SK-N-SH (cell line): ENCODE measurements around the gene NUP210L. TPM values are rescaled to one million over a fixed set of nuclear protein-coding genes. Genes with fewer than 3 reads are reported as not detected.

ENCODE experiments used
- CTCF ChIA-PET: fragments of 300-600, 350-600 bp; formaldehyde crosslinking; extraction: SDS; loops from one replicate; lab custom pipeline; 2021; lab: Yijun Ruan, JAX
- POLR2A ChIA-PET: fragments of 350-600 bp; sonication (Branson Sonifier 250); formaldehyde crosslinking; extraction: SDS; loops from one replicate; lab custom pipeline; 2020; ENCODE audit warnings: antibody characterized with exemption, inconsistent platforms; lab: Yijun Ruan, JAX
- DNase-seq: peaks from one replicate; pipeline ENCODE4 v3.0.0; 2012
- H2AFZ ChIP-seq: fragments of 200-600 bp; sonication (generic); 2 replicates; pipeline ENCODE4 v1.8.1; 2016; ENCODE audit warnings: antibody characterized with exemption, mild to moderate bottlenecking, low read depth
- H3F3A ChIP-seq: fragments of 200-600 bp; sonication (generic); replicated peaks from 2 replicates; pipeline ENCODE3; 2016; ENCODE audit warnings: antibody characterized with exemption, mild to moderate bottlenecking; ENCODE audit not compliant: insufficient read depth
- H3K27ac ChIP-seq, 2 experiments: fragments of 200-500 bp in 1 of 2; fragments of 200-600 bp in 1 of 2; sonication (Bioruptor generic) in 1 of 2; sonication (generic), shearing (Covaris generic) in 1 of 2; 2 replicates each; pipeline versions ENCODE4 v1.5.1 to v1.6.1; 2014 to 2016; ENCODE audit warnings: low read depth in 2 of 2, inconsistent platforms in 1 of 2, low read length in 1 of 2, mild to moderate bottlenecking in 1 of 2, mixed read lengths in 1 of 2
- H3K27me3 ChIP-seq: fragments of 200-600 bp; sonication (generic), shearing (Covaris generic); 2 replicates; pipeline ENCODE4 v1.6.1; 2016; ENCODE audit warnings: mixed run types; ENCODE audit not compliant: insufficient read depth
- H3K36me3 ChIP-seq, 2 experiments: fragments of 200-500 bp in 1 of 2; fragments of 200-600 bp in 1 of 2; sonication (Bioruptor generic) in 1 of 2; sonication (generic) in 1 of 2; replicated peaks in 1 of 2; 2 replicates each; pipeline versions ENCODE3 to v1.5.1; 2014 to 2016; ENCODE audit warnings: low read length in 1 of 2, mild to moderate bottlenecking in 1 of 2; ENCODE audit not compliant: insufficient read depth in 2 of 2, control insufficient read depth in 1 of 2
- H3K4me1 ChIP-seq, 2 experiments: fragments of 200-500 bp in 1 of 2; fragments of 200-600 bp in 1 of 2; sonication (Bioruptor generic) in 1 of 2; sonication (generic), shearing (Covaris generic) in 1 of 2; 2 replicates each; pipeline versions ENCODE4 v1.5.1 to v1.6.1; 2014 to 2016; ENCODE audit warnings: low read depth in 1 of 2, low read length in 1 of 2, mixed run types in 1 of 2; ENCODE audit not compliant: insufficient read depth in 2 of 2, control insufficient read depth in 1 of 2
- H3K4me2 ChIP-seq: fragments of 200-600 bp; sonication (generic), shearing (Covaris generic); 2 replicates; pipeline ENCODE4 v1.6.1; 2017; ENCODE audit warnings: mixed run types
- H3K4me3 ChIP-seq, 2 experiments: fragments of 200-500 bp in 1 of 2; fragments of 200-600 bp in 1 of 2; sonication (Bioruptor generic) in 1 of 2; sonication (generic), shearing (Covaris generic) in 1 of 2; 2 replicates each; pipeline versions ENCODE4 v1.5.1 to v1.8.1; 2014 to 2016; ENCODE audit warnings: low read depth in 2 of 2, inconsistent platforms in 1 of 2, low read length in 1 of 2, mild to moderate bottlenecking in 1 of 2, mixed read lengths in 1 of 2, moderate library complexity in 1 of 2
- H3K79me2 ChIP-seq: fragments of 200-600 bp; sonication (generic); 2 replicates; pipeline ENCODE4 v1.8.1; 2017; ENCODE audit warnings: mild to moderate bottlenecking; ENCODE audit not compliant: insufficient read depth
- H3K9ac ChIP-seq: fragments of 200-600 bp; sonication (generic); 2 replicates; pipeline ENCODE4 v1.6.1; 2017; ENCODE audit warnings: mixed run types
- H3K9me2 ChIP-seq: fragments of 200-600 bp; sonication (generic); 2 replicates; pipeline ENCODE4 v1.6.1; 2017; ENCODE audit warnings: mixed run types
- H3K9me3 ChIP-seq: fragments of 200-600 bp; sonication (generic); 2 replicates; pipeline ENCODE4 v1.6.1; 2017; ENCODE audit warnings: mixed run types, mild to moderate bottlenecking, moderate library complexity
- H4K20me1 ChIP-seq: fragments of 200-600 bp; sonication (generic); 2 replicates; pipeline ENCODE4 v1.6.1; 2017; ENCODE audit warnings: mild to moderate bottlenecking, mixed run types; ENCODE audit not compliant: insufficient read depth
- CHD2 ChIP-seq: fragments of 150-350 bp; IDR thresholded peaks from 2 replicates; pipeline ENCODE4 v1.6.1; 2018; ENCODE audit warnings: low read length; ENCODE audit not compliant: partially characterized antibody
- CTCF ChIP-seq: fragments of 200-600 bp; sonication (generic); IDR thresholded peaks from 2 replicates; pipeline ENCODE4 v1.6.1; 2017; ENCODE audit warnings: antibody characterized with exemption, mild to moderate bottlenecking, moderate library complexity
- GATA2 ChIP-seq: sonication (generic); formaldehyde crosslinking; IDR thresholded peaks from 2 replicates; pipeline ENCODE4 v1.5.0; 2020; ENCODE audit warnings: mild to moderate bottlenecking, missing genetic modification reagents
- NFIC ChIP-seq: IDR thresholded peaks from 2 replicates; pipeline ENCODE4 v1.4.0; 2012; ENCODE audit warnings: borderline replicate concordance
- PBX3 ChIP-seq: IDR thresholded peaks from 2 replicates; pipeline ENCODE4; 2012
- POLR2AphosphoS5 ChIP-seq: IDR thresholded peaks from 2 replicates; pipeline ENCODE4 v1.6.1; 2012; ENCODE audit warnings: low read depth, low read length
- RAD21 ChIP-seq: IDR thresholded peaks from 2 replicates; pipeline ENCODE4 v1.6.1; 2012; ENCODE audit warnings: mild to moderate bottlenecking, low read length
- REST ChIP-seq: IDR thresholded peaks from 2 replicates; pipeline ENCODE4 v1.6.1; 2012; ENCODE audit warnings: mild to moderate bottlenecking, low read depth, low read length, moderate library complexity
- TAF1 ChIP-seq: IDR thresholded peaks from 2 replicates; pipeline ENCODE4 v1.6.1; 2012; ENCODE audit warnings: low read depth, mild to moderate bottlenecking, low read length, moderate library complexity, borderline replicate concordance
- USF1 ChIP-seq: IDR thresholded peaks from 2 replicates; pipeline ENCODE4 v1.4.0; 2012; ENCODE audit warnings: low read depth, borderline replicate concordance
- YY1 ChIP-seq: IDR thresholded peaks from 2 replicates; pipeline ENCODE4 v1.4.0; 2012; ENCODE audit warnings: low read depth, mild to moderate bottlenecking
- WGBS: methylation state at CpG from one replicate; pipeline ENCODE4 v1.1.6; 2017; ENCODE audit warnings: low lambda C conversion rate; 5-methylcytosine and 5-hydroxymethylcytosine counted together
- polyA plus RNA-seq, 3 experiments: library from polyadenylated mRNA; depleted of rRNA; stranded (reverse); fragments of >200 nt; gene quantifications; 2 replicates each; pipeline ENCODE4 v1.2.3, GENCODE V29; 2012

The NUP210L gene
- polyA plus RNA-seq, 1 of the 3 experiments (the other 2 are of a cell fraction), result not detected

- Histone ChIP-seq H3K27ac (no peak overlapping the region), H3K9ac (no peak overlapping the region), H3K9me2 (no peaks in the 10 kb centered on the region), H2AFZ (no peak overlapping the region), H3K27me3 (no peaks in the 10 kb centered on the region), H3K36me3 (no peaks in the 10 kb centered on the region), H3K4me2 (no peak overlapping the region), H3K79me2 (no peaks in the 10 kb centered on the region), H3K9me3 (no peaks in the 10 kb centered on the region), H3K4me1 (no peaks in the 10 kb centered on the region), H3F3A (no peaks in the 10 kb centered on the region), H4K20me1 (no peaks in the 10 kb centered on the region), H3K4me3 (no peak overlapping the region)
- TF ChIP-seq PBX3 (no peak), USF1 (no peak), REST (no peak), RAD21 (no peak)
- ChIA-PET POLR2A (no interaction called here), CTCF (no interaction called here)
- 15% methylated on average over 1 of the region's 1 CpG for WGBS
- no peak for DNase-seq
Observed at GRCh38 chr1:154012129-154012528, 142.7 kb downstream of the NUP210L start.

GRCh38 chr1:154006136-154006535, 148.7 kb downstream of the NUP210L start:
- no peak overlapping the region for H3K4me3 ChIP-seq
- DNase-seq, result no peak
- H3K27ac ChIP-seq, result no peak overlapping the region
- no peaks in the 10 kb centered on the region for H3K27me3 ChIP-seq
- peaks cover 4% of the 10 kb centered on the region for H3F3A ChIP-seq
- POLR2A ChIA-PET, result no interaction called here
- no peaks in the 10 kb centered on the region for H3K9me2 ChIP-seq
- no peaks in the 10 kb centered on the region for H3K79me2 ChIP-seq
- CTCF ChIA-PET, result no interaction called here
- H3K9ac ChIP-seq, result no peak overlapping the region
- H4K20me1 ChIP-seq, result no peaks in the 10 kb centered on the region
- TF ChIP-seq GATA2 (no peak), NFIC (no peak), PBX3 (no peak), YY1 (no peak), CTCF (no peak), TAF1 (no peak), CHD2 (no peak), POLR2AphosphoS5 (no peak)
- no peak overlapping the region for H3K4me2 ChIP-seq
- H2AFZ ChIP-seq, result no peak overlapping the region
- no peaks in the 10 kb centered on the region for H3K9me3 ChIP-seq
- 0 out of 4 replicates have a peak, but pooled peaks cover 0 to 6% of the 10 kb centered on the region in 2 experiments for H3K4me1 ChIP-seq
- WGBS, result 100% methylated on average over 3 of the region's 3 CpGs
- H3K36me3 ChIP-seq, result no peaks in the 10 kb centered on the region
